ENCODE measurements around the gene SCD5. TPM values are rescaled to one million over a fixed set of nuclear protein-coding genes. Genes with fewer than 3 reads are reported as not detected.

Gene SCD5
- total and polyA plus RNA-seq, 4 donors, result 2.6 to 11.5 (median 5.2) TPM

- Histone ChIP-seq H3K9me3 (ENCODE audit: control insufficient read depth, low read length) (peaks cover 2% of the 10 kb centered on the region), H3K36me3 (ENCODE audit: control insufficient read depth in 1 of 2, insufficient read depth in 2 of 2, low read length in 1 of 2) (no peaks in the 10 kb centered on the region), H3K27ac (ENCODE audit: low read depth in 1 of 2, low read length in 2 of 2) (no peak overlapping the region), H3K4me3 (ENCODE audit: low read length in 2 of 2) (no peak overlapping the region), H3K27me3 (ENCODE audit: control insufficient read depth in 1 of 2, insufficient read depth in 2 of 2, low read length in 1 of 2) (no peaks in the 10 kb centered on the region), H3K4me1 (ENCODE audit: control insufficient read depth in 1 of 2, insufficient read depth in 2 of 2, low read length in 2 of 2) (no peaks in the 10 kb centered on the region)
- 80 to 81% methylated on average over 6 of the region's 6 CpGs for WGBS, 2 donors
- ATAC-seq (ENCODE audit: low FRiP score) (no peak), DNase-seq (no peak)
- intact Hi-C loops (cut with DNase I), result no loop called here
These were observed 50.7 kb downstream of the SCD5 start for GRCh38 chr4:82747686-82748575.

DNA sequence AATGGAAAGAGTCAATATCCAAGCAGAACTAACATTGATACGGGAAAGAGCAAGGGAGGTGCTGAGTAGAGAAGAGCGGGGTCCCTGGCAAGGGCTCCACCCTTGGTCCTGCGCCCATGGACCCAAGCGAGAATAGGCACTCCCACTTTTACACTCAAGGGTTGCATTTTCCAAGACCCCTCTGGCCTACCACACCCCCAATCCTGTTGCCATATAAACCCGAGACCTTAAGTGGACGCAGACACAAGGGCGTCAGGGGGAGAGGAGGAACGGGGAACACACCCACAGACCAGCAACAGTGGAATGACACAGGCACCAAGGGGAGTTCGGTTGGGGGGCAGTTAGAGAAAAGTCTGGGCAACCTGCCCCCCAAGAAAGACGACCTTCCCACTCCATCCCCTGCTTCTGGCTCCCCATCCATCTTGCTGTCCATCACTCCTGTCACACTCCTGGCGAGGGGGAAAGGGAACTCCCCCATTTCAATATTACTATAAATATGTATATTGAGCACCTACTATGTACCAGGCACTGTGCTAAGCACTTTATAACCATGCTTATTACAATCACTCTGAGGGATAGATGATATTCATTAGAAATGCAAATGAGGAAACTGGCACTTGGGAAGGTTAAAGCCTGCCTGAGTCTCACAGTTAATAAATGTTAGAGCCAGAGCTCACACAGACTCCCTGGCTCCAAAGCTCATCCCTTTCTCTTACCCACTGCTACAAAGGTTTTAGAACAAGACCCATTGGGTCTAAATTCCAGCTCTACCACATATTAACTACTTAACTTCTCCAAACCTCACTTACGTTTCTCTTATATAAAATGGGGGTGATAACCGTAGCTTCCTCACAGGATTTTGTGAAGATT lies 51.7 kb downstream of the SCD5 start:
- intact Hi-C loops (cut with DNase I), result no loop called here
- no peaks in the 10 kb centered on the region for H3K4me1 ChIP-seq (ENCODE audit: control insufficient read depth in 1 of 2, insufficient read depth in 2 of 2, low read length in 2 of 2)
- no peaks in the 10 kb centered on the region for H3K36me3 ChIP-seq (ENCODE audit: control insufficient read depth in 1 of 2, insufficient read depth in 2 of 2, low read length in 1 of 2)
- no peaks in the 10 kb centered on the region for H3K27me3 ChIP-seq (ENCODE audit: control insufficient read depth in 1 of 2, insufficient read depth in 2 of 2, low read length in 1 of 2)
- 78 to 91% methylated on average over 12 to 13 of the region's 13 CpGs for WGBS, 2 donors
- no peak for DNase-seq
- no peak for ATAC-seq (ENCODE audit: low FRiP score)
- H3K9me3 ChIP-seq (ENCODE audit: control insufficient read depth, low read length), result peaks cover 2% of the 10 kb centered on the region
- no peak overlapping the region for H3K4me3 ChIP-seq (ENCODE audit: low read length in 2 of 2)
- H3K27ac ChIP-seq (ENCODE audit: low read depth in 1 of 2, low read length in 2 of 2), result no peak overlapping the region

DNA sequence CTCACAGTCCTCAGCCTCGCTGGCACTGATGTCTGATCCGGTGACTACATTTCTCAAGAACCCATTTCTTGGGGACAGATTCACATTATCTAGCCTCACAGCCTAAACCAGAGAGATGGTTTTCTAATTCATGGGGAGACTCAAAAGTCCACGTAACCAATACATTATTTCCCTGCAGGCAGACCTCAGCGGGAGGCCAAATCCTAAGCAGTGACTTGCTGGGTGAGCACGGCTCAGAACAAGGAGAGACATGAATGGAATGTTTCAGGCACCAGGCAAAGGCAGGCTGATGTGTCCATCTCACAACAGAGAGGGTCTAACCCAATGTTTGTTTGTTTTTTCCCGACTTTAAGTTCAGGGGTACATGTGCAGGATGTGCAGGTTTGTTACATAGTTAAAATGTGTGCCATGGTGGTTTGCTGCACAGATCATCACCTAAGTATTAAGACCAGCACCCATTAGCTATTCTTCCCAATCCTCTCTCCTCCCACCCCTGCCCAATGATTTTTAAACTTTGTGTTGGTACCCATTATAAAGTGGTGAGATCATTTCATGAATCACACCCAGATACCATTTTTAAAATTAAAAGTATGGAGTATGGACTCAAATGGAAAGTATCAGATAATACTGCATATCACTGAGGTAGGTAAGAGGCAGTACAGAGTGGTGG lies 53.3 kb downstream of the SCD5 start:
- H3K36me3 ChIP-seq (ENCODE audit: control insufficient read depth in 1 of 2, insufficient read depth in 2 of 2, low read length in 1 of 2), result no peaks in the 10 kb centered on the region
- H3K27ac ChIP-seq (ENCODE audit: low read depth in 1 of 2, low read length in 2 of 2), result no peak overlapping the region
- no peaks in the 10 kb centered on the region for H3K4me1 ChIP-seq (ENCODE audit: control insufficient read depth in 1 of 2, insufficient read depth in 2 of 2, low read length in 2 of 2)
- DNase-seq (no peak), ATAC-seq (ENCODE audit: low FRiP score) (no peak)
- H3K9me3 ChIP-seq (ENCODE audit: control insufficient read depth, low read length), result no peaks in the 10 kb centered on the region
- WGBS, 2 donors, result 64 to 76% methylated on average over 6 of the region's 6 CpGs
- H3K4me3 ChIP-seq (ENCODE audit: low read length in 2 of 2), result no peak overlapping the region
- no peaks in the 10 kb centered on the region for H3K27me3 ChIP-seq (ENCODE audit: control insufficient read depth in 1 of 2, insufficient read depth in 2 of 2, low read length in 1 of 2)
- intact Hi-C loops (cut with DNase I), result no loop called here

DNA sequence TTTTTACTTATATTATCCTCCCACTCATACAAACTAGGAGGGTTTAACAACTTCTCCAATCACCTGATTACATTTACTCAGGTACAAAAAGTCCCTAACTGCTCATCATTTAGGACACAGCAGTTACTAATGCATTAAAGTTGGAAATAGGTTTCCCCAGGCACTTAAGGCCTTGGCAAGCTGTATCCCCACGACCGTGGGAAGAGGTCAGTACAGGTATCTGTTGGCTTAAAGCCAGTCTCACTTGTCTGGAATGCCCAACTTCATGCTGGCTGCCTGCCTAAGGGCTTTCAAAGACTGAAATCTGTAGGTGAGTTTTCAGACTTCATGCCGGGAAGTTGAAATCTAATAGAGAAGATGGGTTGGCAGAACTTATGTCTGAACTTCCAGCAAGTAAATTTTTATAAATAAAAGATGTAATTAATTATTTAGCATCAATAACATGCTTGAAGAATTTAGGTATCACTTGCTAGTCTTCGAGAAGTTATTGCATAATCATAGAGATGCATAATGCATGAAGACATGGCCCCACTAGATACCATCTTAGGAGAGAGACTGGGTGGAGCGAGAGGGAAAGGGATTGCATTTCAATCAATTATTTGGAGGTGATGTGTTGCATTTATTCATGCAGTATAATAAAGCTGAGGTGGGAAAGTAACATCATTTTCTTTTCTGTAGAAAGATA lies 54.2 kb downstream of the SCD5 start:
- no peaks in the 10 kb centered on the region for H3K9me3 ChIP-seq (ENCODE audit: control insufficient read depth, low read length)
- ATAC-seq (ENCODE audit: low FRiP score), result no peak
- WGBS, 2 donors, result 73 to 75% methylated on average over 5 of the region's 5 CpGs
- H3K36me3 ChIP-seq (ENCODE audit: control insufficient read depth in 1 of 2, insufficient read depth in 2 of 2, low read length in 1 of 2), result no peaks in the 10 kb centered on the region
- H3K27ac ChIP-seq (ENCODE audit: low read depth in 1 of 2, low read length in 2 of 2), result no peak overlapping the region
- no peaks in the 10 kb centered on the region for H3K27me3 ChIP-seq (ENCODE audit: control insufficient read depth in 1 of 2, insufficient read depth in 2 of 2, low read length in 1 of 2)
- no peak for DNase-seq
- intact Hi-C loops (cut with DNase I), result no loop called here
- H3K4me3 ChIP-seq (ENCODE audit: low read length in 2 of 2), result no peak overlapping the region
- no peaks in the 10 kb centered on the region for H3K4me1 ChIP-seq (ENCODE audit: control insufficient read depth in 1 of 2, insufficient read depth in 2 of 2, low read length in 2 of 2)

DNA sequence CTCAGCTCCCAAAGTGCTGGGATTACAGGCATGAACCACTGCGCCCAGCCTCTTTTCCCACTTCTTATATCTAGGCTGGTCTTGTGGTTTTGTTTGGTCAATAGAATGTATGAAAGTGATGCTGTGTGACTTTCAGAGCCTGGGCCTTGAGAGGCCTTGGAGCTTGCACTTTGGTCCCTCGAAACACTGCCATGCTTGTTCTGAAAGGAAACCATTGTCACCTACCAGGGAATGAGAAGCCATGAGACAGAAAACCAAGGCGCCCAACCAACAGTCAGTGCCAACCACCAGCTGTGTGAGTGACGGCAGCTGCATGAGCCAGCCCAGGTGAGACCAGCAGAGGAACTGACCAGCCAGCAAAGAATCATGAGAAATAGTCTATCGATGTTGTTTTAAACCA lies 57.4 kb downstream of the SCD5 start:
- Histone ChIP-seq H3K4me3 (ENCODE audit: low read length in 2 of 2) (no peak overlapping the region), H3K36me3 (ENCODE audit: control insufficient read depth in 1 of 2, insufficient read depth in 2 of 2, low read length in 1 of 2) (no peaks in the 10 kb centered on the region), H3K27ac (ENCODE audit: low read depth in 1 of 2, low read length in 2 of 2) (no peak overlapping the region), H3K27me3 (ENCODE audit: control insufficient read depth in 1 of 2, insufficient read depth in 2 of 2, low read length in 1 of 2) (no peaks in the 10 kb centered on the region), H3K4me1 (ENCODE audit: control insufficient read depth in 1 of 2, insufficient read depth in 2 of 2, low read length in 2 of 2) (no peaks in the 10 kb centered on the region), H3K9me3 (ENCODE audit: control insufficient read depth, low read length) (no peaks in the 10 kb centered on the region)
- DNase-seq (no peak), ATAC-seq (ENCODE audit: low FRiP score) (no peak)
- intact Hi-C loops (cut with DNase I), result no loop called here
- WGBS, 2 donors, result 98 to 99% methylated on average over 5 of the region's 5 CpGs

GRCh38 chr4:82739287-82740190 lies 59.1 kb downstream of the SCD5 start:
- no peaks in the 10 kb centered on the region for H3K36me3 ChIP-seq (ENCODE audit: control insufficient read depth in 1 of 2, insufficient read depth in 2 of 2, low read length in 1 of 2)
- H3K4me1 ChIP-seq (ENCODE audit: control insufficient read depth in 1 of 2, insufficient read depth in 2 of 2, low read length in 2 of 2), result no peaks in the 10 kb centered on the region
- 72 to 75% methylated on average over 23 of the region's 23 CpGs for WGBS, 2 donors
- H3K27me3 ChIP-seq (ENCODE audit: control insufficient read depth in 1 of 2, insufficient read depth in 2 of 2, low read length in 1 of 2), result no peaks in the 10 kb centered on the region
- peak; percentile 91 for ATAC-seq (ENCODE audit: low FRiP score)
- no peak overlapping the region for H3K27ac ChIP-seq (ENCODE audit: low read depth in 1 of 2, low read length in 2 of 2)
- H3K4me3 ChIP-seq (ENCODE audit: low read length in 2 of 2), result no peak overlapping the region
- peak; percentile 64 to 83 for DNase-seq
- intact Hi-C loops (cut with DNase I), result no loop called here
- no peaks in the 10 kb centered on the region for H3K9me3 ChIP-seq (ENCODE audit: control insufficient read depth, low read length)

GRCh38 chr4:82737354-82737753 lies 61.2 kb downstream of the SCD5 start:
- intact Hi-C loops (cut with DNase I), result no loop called here
- no peak for ATAC-seq (ENCODE audit: low FRiP score)

More at GRCh38 chr4:82737354-82737753, 61.2 kb downstream of the SCD5 start:
- Histone ChIP-seq H3K27ac (ENCODE audit: low read depth in 1 of 2, low read length in 2 of 2) (no peak overlapping the region), H3K4me3 (ENCODE audit: low read length in 2 of 2) (no peak overlapping the region), H3K27me3 (ENCODE audit: control insufficient read depth in 1 of 2, insufficient read depth in 2 of 2, low read length in 1 of 2) (no peaks in the 10 kb centered on the region), H3K9me3 (ENCODE audit: control insufficient read depth, low read length) (no peaks in the 10 kb centered on the region), H3K4me1 (ENCODE audit: control insufficient read depth in 1 of 2, insufficient read depth in 2 of 2, low read length in 2 of 2) (no peaks in the 10 kb centered on the region), H3K36me3 (ENCODE audit: control insufficient read depth in 1 of 2, insufficient read depth in 2 of 2, low read length in 1 of 2) (no peaks in the 10 kb centered on the region)
- no peak for DNase-seq

Measured in aorta (tissue), 5 donors.